NCI-H345 (cell line): Measurements from ENCODE around the gene PNPLA1.

ENCODE experiments used
- DNase-seq: peaks from one replicate; lab custom pipeline; 2025; lab: John Stamatoyannopoulos, UW

Gene PNPLA1

GRCh38 chr6:36285797-36286196, 15.9 kb downstream of the PNPLA1 start:
- DNase-seq: no peak

GRCh38 chr6:36286858-36287257, 17.0 kb downstream of the PNPLA1 start:
- no peak for DNase-seq

- peak; percentile 60 for DNase-seq
Observed at GRCh38 chr6:36289281-36289878, 19.5 kb downstream of the PNPLA1 start.

- DNase-seq: no peak
Observed at GRCh38 chr6:36290668-36291620, 21.1 kb downstream of the PNPLA1 start.

GRCh38 chr6:36292170-36292569, 22.3 kb downstream of the PNPLA1 start:
- no peak for DNase-seq

GRCh38 chr6:36296240-36296639, 26.4 kb downstream of the PNPLA1 start:
- DNase-seq: no peak

- no peak for DNase-seq
Observed at GRCh38 chr6:36297051-36297450, 27.2 kb downstream of the PNPLA1 start.

- DNase-seq: no peak
Observed at GRCh38 chr6:36297511-36297910, 27.7 kb downstream of the PNPLA1 start.

GRCh38 chr6:36298027-36298426, 28.2 kb downstream of the PNPLA1 start:
- DNase-seq: no peak

- no peak for DNase-seq
Observed at GRCh38 chr6:36301085-36301658, 31.3 kb downstream of the PNPLA1 start.

- peak; percentile 37 for DNase-seq
Observed at GRCh38 chr6:36301781-36302180, 31.9 kb downstream of the PNPLA1 start.

- peak; percentile 79 for DNase-seq
Observed at GRCh38 chr6:36302227-36302976, 32.5 kb downstream of the PNPLA1 start.

- DNase-seq: no peak
Observed at GRCh38 chr6:36305885-36306284, 36.0 kb downstream of the PNPLA1 start.

- DNase-seq: no peak
Observed at GRCh38 chr6:36306375-36306774, 36.5 kb downstream of the PNPLA1 start.

- DNase-seq: no peak
Observed at GRCh38 chr6:36308514-36308913, 38.7 kb downstream of the PNPLA1 start.

- DNase-seq: no peak
Observed at GRCh38 chr6:36309203-36309602, 39.3 kb downstream of the PNPLA1 start.

- DNase-seq: no peak
Observed at GRCh38 chr6:36309900-36310299, 40.0 kb downstream of the PNPLA1 start.

GRCh38 chr6:36312854-36313648, 43.2 kb downstream of the PNPLA1 start:
- DNase-seq: no peak

- DNase-seq: no peak
Observed at GRCh38 chr6:36313649-36313936, 43.7 kb downstream of the PNPLA1 start.

GRCh38 chr6:36314221-36315014, 44.6 kb downstream of the PNPLA1 start:
- no peak for DNase-seq

GRCh38 chr6:36315921-36316320, 46.1 kb downstream of the PNPLA1 start:
- no peak for DNase-seq
